GM10248 (cell line): ENCODE results near the gene TRPV4.

ENCODE experiments used
- CTCF ChIA-PET: fragments of 300-600 bp; sonication (Branson Sonifier 250); formaldehyde crosslinking; extraction: SDS; loops from one replicate; lab custom pipeline; 2021; ENCODE audit warnings: antibody characterized with exemption; lab: Yijun Ruan, JAX
- POLR2A ChIA-PET: fragments of 350-650 bp; sonication (Branson Sonifier 250); formaldehyde crosslinking; extraction: SDS; loops from one replicate; lab custom pipeline; 2020; ENCODE audit warnings: antibody characterized with exemption; lab: Yijun Ruan, JAX
- DNase-seq: peaks from one replicate; pipeline ENCODE4 v3.0.0; 2012; ENCODE audit errors: extremely low spot score
- CTCF ChIP-seq: IDR thresholded peaks from 2 replicates; pipeline ENCODE4 v1.5.1; 2012; ENCODE audit warnings: mild to moderate bottlenecking, low read depth; ENCODE audit errors: extremely low read depth, missing control alignments, control extremely low read depth

Gene TRPV4

GRCh38 chr12:109752117-109753053, 80.8 kb downstream of the TRPV4 start:
- CTCF ChIA-PET: interaction anchor here (1.4 to 1.7 kb wide), 2 partner anchors 21 to 23 kb away, joined by 3 read pairs; no protein-coding TSS in a partner anchor
- no peak for TF ChIP-seq CTCF
- DNase-seq: no peak
- POLR2A ChIA-PET: no interaction called here

DNA sequence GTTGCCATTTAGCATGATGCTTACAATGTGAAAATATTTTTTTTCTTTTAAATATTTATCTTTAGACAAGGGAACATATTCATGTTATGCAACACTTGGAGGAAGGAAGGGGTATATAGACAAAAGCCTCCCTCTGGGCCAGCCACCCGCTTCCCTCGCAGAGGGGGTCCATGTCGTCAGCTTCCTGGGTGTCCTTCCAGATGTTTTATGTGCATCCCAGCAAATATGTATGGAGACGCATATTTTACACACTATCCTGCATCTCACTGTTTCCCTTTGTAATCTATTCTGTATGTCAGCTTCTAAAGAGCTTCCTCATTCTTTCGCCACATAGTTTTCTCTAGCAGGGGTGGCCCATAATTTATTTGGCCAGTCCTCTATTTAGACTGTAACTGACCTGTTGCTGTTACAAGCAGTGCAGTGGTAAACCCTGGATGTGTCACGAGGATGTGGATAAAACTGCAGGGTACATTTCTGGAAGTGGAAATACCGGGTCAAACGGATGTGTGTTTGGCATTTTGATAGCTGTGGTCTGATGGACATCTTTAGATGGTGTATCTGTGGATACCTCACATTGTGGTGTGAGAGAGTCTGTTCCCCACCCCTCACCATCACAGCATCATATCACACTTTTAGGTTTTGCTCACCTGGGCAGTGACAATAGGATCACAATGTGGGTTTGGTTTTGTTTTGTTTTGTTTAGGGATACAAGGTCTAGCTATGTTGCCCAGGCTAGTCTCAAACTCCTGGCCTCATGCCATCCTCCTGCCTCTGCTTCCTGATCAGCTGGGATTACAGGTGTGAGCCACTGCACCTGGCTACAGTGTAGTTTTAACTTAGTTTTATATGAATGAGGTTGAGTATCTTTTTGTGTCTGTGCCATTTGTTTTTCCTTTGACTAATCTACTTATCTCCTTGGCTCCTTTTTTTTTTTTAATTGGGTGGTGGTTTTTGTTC, 87.9 kb downstream of the TRPV4 start:
- no peak for DNase-seq
- TF ChIP-seq CTCF: no peak
- ChIA-PET POLR2A (no interaction called here), CTCF (no interaction called here)

GRCh38 chr12:109744026-109744425, 89.2 kb downstream of the TRPV4 start:
- ChIA-PET CTCF (no interaction called here), POLR2A (no interaction called here)
- no peak for DNase-seq
- TF ChIP-seq CTCF: no peak

GRCh38 chr12:109743076-109743910, 89.9 kb downstream of the TRPV4 start:
- CTCF ChIA-PET: no interaction called here
- DNase-seq: no peak
- POLR2A ChIA-PET: no interaction called here
- TF ChIP-seq CTCF: no peak

DNA sequence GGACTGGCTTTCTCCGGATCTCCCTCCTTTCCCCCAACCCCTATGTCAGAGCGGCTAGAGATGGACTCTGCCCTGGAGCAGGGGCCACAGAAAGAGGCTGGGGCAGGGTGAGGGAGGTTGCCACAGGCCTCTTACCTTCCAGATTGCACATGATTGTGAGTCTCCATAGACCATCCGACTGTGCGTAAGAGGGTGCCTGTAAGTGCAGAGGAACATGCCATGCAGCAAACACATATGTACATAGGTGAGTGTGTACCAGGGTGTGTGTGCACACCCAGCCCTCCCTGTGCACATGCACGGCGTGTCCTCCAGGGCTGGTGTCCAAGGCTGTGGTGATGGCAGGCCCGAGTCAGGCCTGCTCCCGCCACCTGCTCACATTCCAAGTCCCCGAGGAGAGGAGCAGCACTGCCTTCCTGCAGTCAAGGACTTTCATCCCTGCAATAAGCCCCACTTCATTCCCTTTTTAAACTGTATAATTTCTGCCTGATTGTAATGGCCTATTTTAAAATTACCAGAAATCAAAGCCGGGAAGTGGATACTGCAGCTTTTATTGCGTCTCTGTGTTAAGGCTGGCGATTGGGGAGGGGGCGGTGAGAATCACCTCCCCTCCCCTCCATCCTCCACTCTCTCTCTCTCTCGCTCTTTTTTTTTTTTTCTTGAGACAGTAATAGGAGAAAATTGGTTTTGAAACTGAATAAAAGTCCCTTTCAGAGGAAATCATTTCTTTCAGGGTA, 91.1 kb downstream of the TRPV4 start:
- ChIA-PET CTCF (no interaction called here), POLR2A (no interaction called here)
- no peak for TF ChIP-seq CTCF
- DNase-seq: no peak
